GM19193 (cell line): ENCODE results near the gene NPAS1.

Source experiments
- POLR2A ChIP-seq: IDR thresholded peaks from 4 replicates; pipeline ENCODE4 v1.6.1; 2011; ENCODE audit not compliant: insufficient read depth, insufficient read length; ENCODE audit errors: extremely low read depth

The NPAS1 gene

DNA sequence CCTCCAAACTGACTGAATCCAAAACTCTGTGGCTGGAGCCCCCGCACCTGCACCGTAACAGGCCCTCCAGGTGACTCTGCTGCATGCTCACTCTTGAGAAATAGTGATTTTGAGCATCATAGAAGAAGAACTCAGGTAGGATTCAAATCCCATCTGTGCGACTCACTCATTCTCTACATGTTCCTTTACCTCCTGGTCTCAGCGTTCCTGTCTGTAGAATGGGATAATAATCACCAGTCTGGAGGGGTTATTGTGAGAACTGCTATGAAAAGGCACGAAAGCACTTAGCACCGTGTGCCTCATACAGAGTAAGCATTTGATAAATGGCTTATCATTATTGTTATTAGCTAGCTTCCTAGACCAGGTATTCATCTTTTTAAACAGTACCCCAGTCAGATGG lies 36.5 kb upstream of the NPAS1 start:
- TF ChIP-seq POLR2A: no peak

DNA sequence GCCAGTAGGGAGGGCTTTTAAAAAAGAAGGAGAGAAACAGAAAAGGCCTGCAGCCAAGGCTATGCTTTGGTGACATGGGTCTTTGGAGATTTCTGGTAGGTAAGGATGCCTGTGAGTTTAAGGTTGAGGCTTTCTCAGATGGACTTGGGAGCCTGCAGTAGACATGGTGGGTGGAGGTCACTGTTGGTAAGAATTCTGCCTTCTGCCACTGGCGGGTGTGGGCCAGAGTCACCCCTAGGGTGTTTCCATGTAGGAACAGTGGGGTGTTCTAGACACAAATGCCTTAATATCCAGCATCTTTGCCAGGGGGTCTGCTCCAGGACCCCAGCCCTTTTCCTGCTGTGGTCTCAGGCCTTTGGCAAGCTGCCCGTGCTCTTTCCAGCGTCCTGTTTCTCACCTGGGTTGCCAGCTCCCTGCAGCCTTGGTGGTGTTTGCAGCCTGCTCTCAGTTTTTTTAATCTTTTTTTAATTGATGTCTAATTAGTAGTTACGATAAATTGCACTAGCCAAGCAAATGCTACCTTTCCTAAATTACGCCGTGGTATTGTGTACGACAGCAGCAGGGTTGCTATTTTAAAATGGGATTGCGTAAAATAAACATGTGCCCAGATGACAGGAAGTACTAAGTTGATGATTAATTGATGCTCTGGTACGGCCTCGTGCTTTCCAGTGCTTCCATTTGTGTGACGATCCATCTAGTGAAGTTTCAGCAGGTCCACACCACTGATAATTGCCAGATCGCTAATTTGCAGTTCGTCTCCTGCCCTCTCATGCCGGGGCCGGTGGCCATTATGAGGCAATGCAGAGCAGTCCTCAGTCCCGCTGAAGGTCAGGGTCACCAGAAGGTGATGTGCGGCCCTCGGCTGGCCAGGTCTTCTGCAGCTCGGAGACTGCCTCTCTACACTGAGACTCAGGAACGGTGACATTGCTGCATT lies 35.3 kb upstream of the NPAS1 start:
- TF ChIP-seq POLR2A: no peak

DNA sequence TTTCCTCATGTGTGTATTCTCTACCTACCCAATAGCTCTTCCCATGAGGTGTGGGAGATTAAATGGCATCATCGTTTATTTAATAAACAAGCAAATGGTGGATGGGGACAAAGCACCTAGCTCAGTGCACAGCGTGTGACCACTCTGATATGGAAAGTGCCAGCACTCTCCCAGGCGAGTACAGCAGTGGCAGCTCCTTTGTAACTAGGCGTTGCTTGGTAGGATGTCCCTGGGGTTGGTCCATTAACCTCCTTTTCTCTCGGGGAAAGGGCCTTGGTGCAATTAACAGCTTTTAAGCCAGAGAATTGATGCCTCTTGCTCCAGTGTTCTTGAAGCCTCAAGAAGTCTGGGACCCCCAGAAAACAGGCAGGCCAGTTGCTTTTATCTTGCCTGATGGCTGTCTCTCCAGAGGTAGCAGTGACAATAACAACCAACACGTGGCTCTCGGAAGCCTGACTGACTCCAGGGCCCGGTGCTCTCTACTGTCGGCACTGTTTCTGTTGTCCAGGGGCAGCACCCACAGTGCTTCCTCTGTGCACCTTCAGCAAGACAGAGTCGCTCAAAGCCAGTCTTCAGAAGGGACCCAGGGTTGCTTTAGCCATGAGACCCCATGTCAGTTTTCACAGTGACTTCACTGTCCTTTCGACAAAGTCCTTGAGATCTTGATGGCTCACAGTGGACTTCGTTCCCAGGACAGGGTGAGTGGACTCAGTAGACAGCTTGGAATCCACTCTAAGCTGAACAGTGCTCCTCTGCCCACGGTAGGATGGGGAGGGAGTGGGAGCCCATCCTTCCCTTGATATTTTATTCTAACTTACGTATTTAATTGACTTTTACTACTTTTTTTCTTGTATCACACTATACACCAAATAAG lies 33.9 kb upstream of the NPAS1 start:
- no peak for TF ChIP-seq POLR2A

DNA sequence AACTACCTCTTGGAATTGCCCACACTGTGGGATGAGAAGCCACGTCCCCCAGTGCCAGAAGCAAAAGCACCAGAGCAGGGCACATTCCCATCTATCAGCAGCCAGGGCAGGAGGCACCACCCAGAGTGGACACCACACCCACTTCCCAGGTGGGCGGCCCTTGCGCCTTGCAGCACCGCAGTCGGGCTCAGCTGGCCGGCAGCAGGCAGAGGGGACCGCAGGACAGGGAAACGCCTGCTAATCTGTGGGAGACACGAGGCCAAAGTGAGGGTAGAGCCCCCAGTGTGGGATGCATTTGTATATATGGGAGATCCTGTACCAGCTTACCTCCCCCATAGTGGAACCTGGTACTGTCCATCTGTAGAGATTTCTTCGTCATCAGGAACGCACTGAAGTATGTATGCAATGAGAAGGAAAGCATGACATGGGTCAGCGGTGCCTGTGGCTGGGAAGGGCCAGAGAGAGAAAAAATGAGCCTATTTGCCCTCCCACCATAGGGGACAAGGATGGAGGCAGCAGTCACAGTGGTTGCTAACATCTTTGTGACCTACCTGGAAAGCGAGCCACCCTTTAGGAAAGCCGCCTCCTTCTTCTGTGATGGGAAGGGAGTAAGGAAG lies 30.9 kb upstream of the NPAS1 start:
- TF ChIP-seq POLR2A: no peak

DNA sequence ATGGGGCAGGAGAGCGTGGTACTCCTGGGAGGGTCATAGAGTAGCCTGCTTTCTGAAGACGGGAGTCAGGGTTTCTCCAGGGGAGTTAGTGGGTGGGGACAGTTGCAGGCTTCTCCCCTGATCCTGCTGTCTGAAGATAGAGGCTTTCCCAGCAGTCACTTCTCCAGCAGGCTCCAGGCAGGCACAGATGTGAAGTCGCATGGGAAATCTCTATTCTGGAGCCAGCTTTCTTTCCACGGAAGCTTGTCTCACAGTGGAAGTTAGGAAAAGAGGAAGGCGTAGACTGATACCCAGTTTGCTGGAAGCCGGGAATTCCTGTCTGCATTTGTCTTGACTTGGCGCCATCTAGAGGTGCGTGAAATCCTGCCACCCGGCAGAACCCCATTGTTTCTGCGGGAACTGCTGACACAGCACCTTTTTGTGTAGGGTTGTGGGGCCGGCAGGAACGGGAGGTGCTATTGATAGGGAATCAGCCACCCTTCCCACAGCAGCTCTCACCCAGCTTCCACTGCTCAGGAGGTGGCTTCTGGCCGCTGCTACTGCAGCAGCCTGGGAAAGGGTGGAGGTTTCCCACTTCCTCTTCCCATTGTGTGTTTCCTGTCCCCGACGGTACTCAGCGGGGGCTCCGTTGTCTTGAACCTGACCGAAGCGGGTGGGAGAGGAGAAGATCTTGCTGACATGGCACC lies 28.5 kb upstream of the NPAS1 start:
- no peak for TF ChIP-seq POLR2A

DNA sequence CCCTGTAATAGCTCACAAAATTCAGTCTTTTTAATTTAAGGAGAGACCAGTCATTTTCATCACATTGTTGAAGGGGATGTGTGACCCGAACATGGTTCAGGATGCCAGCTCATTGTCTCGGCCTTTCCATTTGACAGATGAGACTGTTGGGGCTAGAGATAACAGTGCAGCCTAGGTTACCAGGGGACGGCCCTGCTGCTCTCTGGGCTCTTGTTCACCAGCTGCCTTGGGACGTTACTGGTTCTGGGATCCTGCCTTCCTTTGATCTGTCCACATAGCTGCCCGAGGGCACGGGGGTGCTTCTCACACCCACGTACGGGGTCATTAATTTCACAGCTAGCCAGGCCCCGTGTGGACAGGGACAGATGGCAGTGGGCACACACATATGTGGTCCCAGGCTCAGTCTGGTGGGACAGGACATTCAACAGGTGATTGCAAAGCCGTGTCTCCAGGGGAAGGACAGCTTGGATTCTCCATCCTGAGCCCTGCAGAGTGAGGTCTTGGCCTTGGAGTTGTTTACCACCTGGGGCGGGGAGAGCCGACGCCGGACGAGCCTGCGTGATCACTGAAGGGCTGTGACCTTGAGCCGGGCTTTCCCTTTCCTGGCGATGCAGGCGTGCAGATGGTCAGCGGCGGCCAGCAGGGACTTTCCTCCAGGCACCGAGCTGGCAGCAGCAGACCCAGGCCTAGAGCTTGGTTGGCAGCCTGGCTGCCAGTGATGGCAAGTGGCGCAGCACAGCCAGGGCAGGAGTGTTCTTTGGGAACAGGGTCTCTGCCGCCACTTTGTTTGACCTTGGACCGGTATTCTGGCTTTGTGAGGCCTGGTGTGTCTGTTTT lies 26.7 kb upstream of the NPAS1 start:
- TF ChIP-seq POLR2A: no peak

DNA sequence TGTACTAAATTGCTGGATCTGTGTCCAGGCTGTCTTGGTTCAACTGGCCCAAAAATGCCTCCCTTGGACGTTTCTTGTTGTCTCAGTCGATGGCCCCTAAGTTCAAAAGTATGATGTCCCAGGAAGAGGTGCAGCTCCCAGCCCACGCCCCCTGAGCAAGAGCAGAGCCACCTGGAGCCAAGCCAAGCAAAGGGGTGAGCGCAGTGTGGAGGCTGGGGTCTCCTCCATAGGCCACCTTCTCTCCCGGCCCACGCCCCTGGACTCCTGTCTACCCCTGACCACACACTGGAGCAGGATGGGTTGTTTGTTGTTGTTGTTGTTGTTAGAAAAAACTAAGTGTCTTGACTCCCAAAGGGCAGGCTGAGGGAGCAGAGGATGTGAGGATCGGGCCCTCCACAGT lies 26.0 kb upstream of the NPAS1 start:
- TF ChIP-seq POLR2A: no peak

DNA sequence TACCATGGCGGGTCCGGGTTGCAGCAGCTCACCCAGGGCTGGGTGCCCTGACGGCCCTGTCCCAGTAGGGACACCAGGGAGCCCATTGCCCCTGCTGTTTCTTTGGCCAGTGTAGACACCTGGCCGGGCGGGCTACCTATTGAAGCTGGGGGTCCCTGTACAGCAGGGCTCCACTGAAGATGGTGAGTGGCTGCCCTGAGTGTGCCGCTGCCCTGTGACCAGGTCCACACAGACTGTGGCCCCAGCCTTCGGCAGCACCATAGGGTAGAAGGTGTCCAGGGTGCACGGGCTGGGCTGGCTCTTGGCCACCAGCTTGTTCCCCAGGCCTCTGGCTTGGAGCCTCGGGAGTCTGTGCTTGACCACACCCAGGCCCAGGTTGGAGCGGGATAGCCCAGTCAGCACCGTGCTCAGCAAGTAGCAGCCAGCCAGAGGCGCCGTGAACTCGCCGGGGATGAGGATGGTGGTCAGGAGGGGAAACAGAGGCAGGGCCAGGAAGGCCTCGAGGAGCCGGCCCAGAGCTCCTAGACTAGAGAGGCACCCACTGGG lies 25.4 kb upstream of the NPAS1 start:
- no peak for TF ChIP-seq POLR2A

DNA sequence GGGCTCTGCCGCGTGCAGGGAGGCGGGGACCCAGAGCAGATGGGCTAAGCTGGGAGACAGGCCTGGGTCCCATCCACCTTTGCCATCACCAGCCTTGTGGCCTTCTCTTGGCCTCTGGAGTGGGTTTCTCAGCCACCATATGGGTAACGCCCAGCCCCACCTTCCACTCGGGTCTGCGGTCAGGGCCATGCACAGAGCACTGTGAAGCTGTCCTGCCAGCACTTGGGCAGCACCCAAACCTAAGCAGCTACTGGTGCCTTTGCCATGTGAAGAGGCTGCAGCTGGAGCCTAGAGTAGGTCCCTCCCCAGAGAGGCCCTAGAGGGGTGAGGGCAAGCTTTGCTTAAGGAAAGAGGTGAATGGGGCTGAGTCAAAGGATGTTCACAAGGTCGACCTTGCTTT lies 24.1 kb upstream of the NPAS1 start:
- TF ChIP-seq POLR2A: no peak

DNA sequence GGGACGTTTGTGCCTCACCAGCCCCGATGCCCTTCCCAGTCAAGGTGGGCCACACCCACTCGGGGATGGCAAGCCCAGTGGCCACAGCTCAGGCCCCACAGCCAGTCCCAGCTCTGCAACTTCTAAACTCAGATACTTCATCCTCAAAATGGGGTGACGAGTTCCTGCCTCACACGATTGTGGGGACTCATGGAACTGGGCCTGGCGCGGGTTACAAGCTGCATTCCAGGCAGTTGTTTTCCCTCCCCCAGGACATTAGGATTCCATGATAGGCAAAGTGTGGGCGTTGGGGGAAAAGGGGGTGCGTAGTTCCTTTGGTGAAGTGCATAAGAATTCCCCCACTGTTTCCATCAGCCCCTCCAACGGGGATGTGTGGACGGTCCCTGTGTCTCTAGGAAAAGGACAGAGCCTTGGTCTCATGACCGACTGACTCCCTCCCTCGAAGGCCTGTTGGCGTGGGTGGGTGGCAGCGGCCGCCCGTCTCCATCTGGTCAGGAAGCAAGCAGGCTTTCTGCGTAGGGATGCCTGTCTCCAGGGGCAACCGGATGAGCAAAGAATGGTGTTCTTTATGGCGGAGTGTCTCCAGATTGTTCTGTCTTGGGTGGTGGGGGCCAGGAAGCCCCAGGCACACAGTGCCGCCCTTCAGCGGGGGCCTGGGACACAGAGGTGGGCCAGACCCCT lies 21.1 kb upstream of the NPAS1 start:
- no peak for TF ChIP-seq POLR2A

DNA sequence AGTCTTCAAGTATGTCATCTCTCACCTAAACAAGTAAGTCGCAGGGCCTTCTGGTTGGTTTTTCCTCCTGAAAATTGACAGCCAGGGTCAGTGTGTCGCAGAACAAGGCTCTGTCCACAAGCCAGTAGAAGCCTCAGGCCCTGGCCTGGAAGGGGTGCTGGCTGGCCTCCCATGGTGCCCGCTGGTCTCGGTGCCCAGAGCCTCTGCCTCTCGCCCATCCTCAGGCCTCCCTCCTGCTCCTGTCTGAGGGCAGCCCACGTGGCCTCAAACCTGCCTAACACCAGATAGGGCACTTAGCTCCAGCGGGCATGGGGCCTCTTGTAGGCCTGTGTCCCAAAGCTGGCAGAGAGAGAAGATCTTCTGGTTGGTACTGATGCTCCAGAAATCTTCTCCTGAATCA lies 20.3 kb upstream of the NPAS1 start:
- no peak for TF ChIP-seq POLR2A

DNA sequence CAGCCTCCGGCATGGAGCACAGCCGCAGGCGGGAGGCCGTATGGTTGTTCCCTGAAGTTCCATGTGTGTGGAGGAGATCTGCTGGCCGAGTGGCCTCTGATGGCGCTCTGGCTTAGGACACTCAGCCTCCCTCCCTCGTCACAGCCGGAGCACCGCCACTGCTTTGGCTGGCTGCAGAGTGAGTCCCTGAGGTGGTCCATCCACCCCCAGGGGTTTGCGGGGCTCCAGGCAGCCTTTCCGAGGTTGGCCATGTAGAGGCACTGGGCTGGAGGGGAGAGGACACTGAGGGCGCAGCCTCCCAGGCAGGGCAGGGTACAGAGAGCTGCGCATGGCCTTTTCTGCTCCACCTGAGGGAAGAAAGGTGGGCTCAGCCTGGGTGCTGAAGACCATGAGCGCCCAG lies 19.8 kb upstream of the NPAS1 start:
- TF ChIP-seq POLR2A: no peak

DNA sequence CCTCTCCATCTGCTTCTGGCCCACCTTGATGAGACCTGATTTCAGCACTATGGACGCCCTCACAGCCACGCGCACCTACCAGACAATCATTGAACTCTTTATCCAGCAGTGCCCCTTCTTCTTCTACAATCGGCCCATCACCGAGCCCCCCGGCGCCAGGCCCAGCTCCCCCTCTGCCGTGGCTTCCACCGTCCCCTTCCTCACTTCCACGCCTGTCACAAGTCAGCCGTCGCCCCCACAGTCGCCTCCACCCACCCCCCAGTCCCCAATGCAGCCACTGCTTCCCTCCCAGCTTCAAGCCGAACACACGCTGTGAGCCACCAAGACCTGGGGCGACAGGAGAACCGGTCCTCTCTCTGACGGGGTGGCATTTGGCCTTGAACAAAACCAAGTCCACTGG lies 19.3 kb upstream of the NPAS1 start:
- no peak for TF ChIP-seq POLR2A
